Measurements from ENCODE around the gene RND2.

- TF ChIP-seq ZNF775 (CRISPR knock-in tag; IDR thresholded peaks at IDR 0.05; ENCODE audit: borderline replicate concordance) (no peak), ZNF12 (CRISPR knock-in tag; IDR thresholded peaks at IDR 0.05) (no peak), IRF9 (CRISPR knock-in tag; IDR thresholded peaks at IDR 0.05; ENCODE audit: borderline replicate concordance) (no peak), ZNF292 (CRISPR knock-in tag; IDR thresholded peaks at IDR 0.05; ENCODE audit: borderline replicate concordance, low read depth) (no peak)
Observed at GRCh38 chr17:43033948-43034881, 9.2 kb downstream of the RND2 start.

Measured in HepG2 (cell line).